GM23338 (cell line): ENCODE measurements around the gene IRX5. TPM values are rescaled to one million over a fixed set of nuclear protein-coding genes. Genes with fewer than 3 reads are reported as not detected.

Experiments used
- ATAC-seq: fragments of 200-7000 bp; cut with Tn5 transposase; 3 replicates; pipeline ENCODE4 v1.9.1; 2020
- DNase-seq: peaks from one replicate; pipeline ENCODE4 v3.0.0-alpha.2; 2015; ENCODE audit warnings: low spot score
- H2AFZ ChIP-seq: fragments of 200-600 bp; sonication (generic); 2 replicates; pipeline ENCODE4 v1.8.0; 2016; ENCODE audit warnings: antibody characterized with exemption, mild to moderate bottlenecking, moderate library complexity
- H3F3A ChIP-seq: fragments of 200-600 bp; sonication (generic); replicated peaks from 2 replicates; pipeline ENCODE4 v1.8.0; 2017; ENCODE audit warnings: antibody characterized with exemption, mixed run types, low read depth
- H3K27ac ChIP-seq: fragments of 200-600 bp; sonication (generic); 2 replicates; pipeline ENCODE4 v1.6.1; 2016; ENCODE audit warnings: low read depth
- H3K27me3 ChIP-seq: fragments of 200-600 bp; sonication (generic); 2 replicates; pipeline ENCODE4 v1.8.0; 2016; ENCODE audit warnings: mild to moderate bottlenecking, mixed run types, moderate library complexity; ENCODE audit not compliant: insufficient read depth
- H3K36me3 ChIP-seq: fragments of 200-600 bp; sonication (generic); 2 replicates; pipeline ENCODE4 v1.8.0; 2016; ENCODE audit warnings: mild to moderate bottlenecking; ENCODE audit not compliant: insufficient read depth
- H3K4me1 ChIP-seq: fragments of 200-600 bp; sonication (generic); 2 replicates; pipeline ENCODE4 v1.8.0; 2016; ENCODE audit warnings: mild to moderate bottlenecking, moderate library complexity; ENCODE audit not compliant: insufficient read depth
- H3K4me2 ChIP-seq: fragments of 200-600 bp; sonication (generic); 2 replicates; pipeline ENCODE4 v1.7.1; 2017; ENCODE audit warnings: mixed run types
- H3K4me3 ChIP-seq: fragments of 200-600 bp; sonication (generic); 2 replicates; pipeline ENCODE4 v1.6.1; 2016; ENCODE audit warnings: mixed run types
- H3K79me2 ChIP-seq: fragments of 200-600 bp; sonication (generic); replicated peaks from 2 replicates; pipeline ENCODE4 v1.8.0; 2017; ENCODE audit warnings: mild to moderate bottlenecking; ENCODE audit not compliant: insufficient read depth
- H3K9me2 ChIP-seq: fragments of 200-600 bp; sonication (generic); 2 replicates; pipeline ENCODE4 v1.8.0; 2017; ENCODE audit not compliant: insufficient read depth
- H4K20me1 ChIP-seq: fragments of 200-600 bp; sonication (generic); replicated peaks from 2 replicates; pipeline ENCODE4 v1.8.0; 2017; ENCODE audit warnings: mild to moderate bottlenecking; ENCODE audit not compliant: insufficient read depth
- H3K27ac Mint-ChIP-seq: 2 replicates; pipeline ENCODE4 v1.8.0; 2020; ENCODE audit warnings: inconsistent platforms, mild to moderate bottlenecking, moderate library complexity, mixed read lengths
- H3K27me3 Mint-ChIP-seq: 3 replicates; pipeline ENCODE4 v1.8.0; 2022; ENCODE audit warnings: low read depth, mild to moderate bottlenecking, moderate library complexity, mixed read lengths, inconsistent platforms; ENCODE audit not compliant: insufficient read depth, poor library complexity
- H3K36me3 Mint-ChIP-seq: 3 replicates; pipeline ENCODE4 v1.8.0; 2021; ENCODE audit warnings: low read depth, mild to moderate bottlenecking, inconsistent platforms, moderate library complexity, mixed read lengths
- H3K4me1 Mint-ChIP-seq: 3 replicates; pipeline ENCODE4 v1.8.0; 2020; ENCODE audit warnings: mild to moderate bottlenecking, inconsistent platforms, mixed read lengths
- H3K4me3 Mint-ChIP-seq: 3 replicates; pipeline ENCODE4 v1.8.0; 2021; ENCODE audit warnings: moderate library complexity, mild to moderate bottlenecking, inconsistent platforms, mixed read lengths
- H3K9me3 Mint-ChIP-seq: 3 replicates; pipeline ENCODE4 v1.8.0; 2020; ENCODE audit warnings: moderate library complexity, mild to moderate bottlenecking, inconsistent platforms, mixed read lengths
- CREB1 ChIP-seq: fragments of 250-450 bp; sonication (Bioruptor Pico); IDR thresholded peaks from 2 replicates; pipeline ENCODE4 v1.5.0; 2020; ENCODE audit warnings: low read depth, mild to moderate bottlenecking, moderate library complexity
- EZH2 ChIP-seq: fragments of 200-600 bp; sonication (generic); IDR thresholded peaks from one replicate; pipeline ENCODE4 v1.8.0; 2017; ENCODE audit warnings: antibody characterized with exemption, mild to moderate bottlenecking, low read depth; ENCODE audit not compliant: unreplicated experiment
- EZH2phosphoT487 ChIP-seq: fragments of 200-600 bp; sonication (generic); IDR thresholded peaks from one replicate; pipeline ENCODE4 v1.8.1; 2018; ENCODE audit warnings: antibody characterized with exemption; ENCODE audit not compliant: unreplicated experiment
- JUNB ChIP-seq: IDR thresholded peaks from one replicate; pipeline ENCODE4 v1.6.1; 2016; ENCODE audit warnings: antibody characterized with exemption; ENCODE audit not compliant: unreplicated experiment
- ZNF114 ChIP-seq: fragments of 250-450 bp; sonication (Bioruptor Pico); IDR thresholded peaks from 2 replicates; pipeline ENCODE4 v1.5.0; 2020; ENCODE audit warnings: mild to moderate bottlenecking, moderate library complexity
- polyA plus RNA-seq: library from polyadenylated mRNA; unstranded; fragments of >200 nt; fragmentation: Nextera tagmentation; extraction: Ambion mirVana; gene quantifications from 2 replicates; pipeline ENCODE4 v1.2.1, GENCODE V29; 2016
- total RNA-seq: library from RNA; depleted of rRNA; stranded (reverse); fragments of >200 nt; shearing (Covaris generic); gene quantifications from 2 replicates; pipeline ENCODE4 v1.2.3, GENCODE V29; 2014
- TF ChIP-seq, protein P1 (sequence below), 2 experiments: fragments of 200-600 bp in 1 of 2; sonication (generic) in 1 of 2; conservative IDR thresholded peaks; 2 replicates each; pipeline versions ENCODE4 v1.5.1 to v1.6.1; 2016 to 2017; ENCODE audit warnings: antibody characterized with exemption in 2 of 2, low read depth in 2 of 2, mild to moderate bottlenecking in 2 of 2, moderate library complexity in 1 of 2

IRX5 gene
- total and polyA plus RNA-seq, 2 experiments from 2014 or later = 0.07 to 0.39 TPM

DNA sequence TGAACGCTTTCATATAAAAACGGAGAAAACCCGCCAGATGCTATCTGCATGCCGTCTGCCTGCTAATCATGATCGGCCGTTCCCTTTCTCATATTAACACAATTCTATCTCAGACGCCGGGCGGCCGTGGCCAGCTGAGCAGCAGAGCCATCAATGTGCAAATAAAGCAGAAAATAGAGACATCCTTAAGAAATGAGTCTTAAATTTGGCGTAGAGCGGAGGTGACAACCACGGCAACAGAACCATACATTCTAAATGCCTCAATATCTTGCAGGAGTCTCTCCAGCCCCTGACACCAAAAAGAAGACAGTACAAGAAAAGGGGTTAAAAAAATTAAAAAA is 2.7 kb upstream of the IRX5 start:
- Mint-ChIP-seq H3K27me3 (peaks cover 61% of the 10 kb centered on the region), H3K36me3 (no peaks in the 10 kb centered on the region; the same call in 2 of the 3 replicates), H3K27ac (no peak overlapping the region), H3K4me1 (peaks cover 28% of the 10 kb centered on the region), H3K9me3 (no peaks in the 10 kb centered on the region; the same call in 2 of the 3 replicates), H3K4me3 (peak overlapping the region; percentile 87)
- H4K20me1 ChIP-seq = peaks cover 11% of the 10 kb centered on the region; the same call in 1 of the 2 replicates
- peak overlapping the region; percentile 80 for H3K4me2 ChIP-seq
- no peak for ATAC-seq
- peak; percentile 30 for DNase-seq
- H3K27ac ChIP-seq = no peak overlapping the region
- H3K9me2 ChIP-seq = no peaks in the 10 kb centered on the region
- H3F3A ChIP-seq = peaks cover 13% of the 10 kb centered on the region; the same call in 1 of the 2 replicates
- TF ChIP-seq ZNF114 (CRISPR knock-in tag) = no peak
- peak; percentile 54 for TF ChIP-seq EZH2
- TF ChIP-seq JUNB = no peak
- H3K36me3 ChIP-seq = no peaks in the 10 kb centered on the region
- peak overlapping the region; percentile 77; the same call in 1 of the 2 replicates for H2AFZ ChIP-seq
- peaks cover 77% of the 10 kb centered on the region for H3K27me3 ChIP-seq
- H3K79me2 ChIP-seq = peaks cover 3% of the 10 kb centered on the region; the same call in 1 of the 2 replicates
- H3K4me3 ChIP-seq = peak overlapping the region; percentile 65
- peaks cover 22% of the 10 kb centered on the region for H3K4me1 ChIP-seq

GRCh38 chr16:54928411-54929089 is 2.1 kb upstream of the IRX5 start:
- Histone ChIP-seq H3K27ac (no peak overlapping the region), H4K20me1 (peaks cover 11% of the 10 kb centered on the region; the same call in 1 of the 2 replicates), H3K4me1 (peaks cover 23% of the 10 kb centered on the region), H3K36me3 (no peaks in the 10 kb centered on the region), H2AFZ (no peak overlapping the region), H3K79me2 (peaks cover 3% of the 10 kb centered on the region; the same call in 1 of the 2 replicates), H3F3A (peaks cover 13% of the 10 kb centered on the region; the same call in 1 of the 2 replicates), H3K27me3 (peaks cover 83% of the 10 kb centered on the region), H3K9me2 (no peaks in the 10 kb centered on the region), H3K4me2 (peak overlapping the region; percentile 68; the same call in 1 of the 2 replicates), H3K4me3 (peak overlapping the region; percentile 65; the same call in 1 of the 2 replicates)
- DNase-seq (peak; percentile 15), ATAC-seq (no peak)
- Mint-ChIP-seq H3K27me3 (peaks cover 65% of the 10 kb centered on the region), H3K4me3 (peak overlapping the region; percentile 87), H3K36me3 (no peaks in the 10 kb centered on the region; the same call in 2 of the 3 replicates), H3K27ac (no peak overlapping the region), H3K9me3 (no peaks in the 10 kb centered on the region; the same call in 2 of the 3 replicates), H3K4me1 (peaks cover 29% of the 10 kb centered on the region)
- TF ChIP-seq EZH2 (no peak), CREB1 (no peak), EZH2phosphoT487 (no peak), JUNB (no peak)
- TF ChIP-seq, protein P1, sequence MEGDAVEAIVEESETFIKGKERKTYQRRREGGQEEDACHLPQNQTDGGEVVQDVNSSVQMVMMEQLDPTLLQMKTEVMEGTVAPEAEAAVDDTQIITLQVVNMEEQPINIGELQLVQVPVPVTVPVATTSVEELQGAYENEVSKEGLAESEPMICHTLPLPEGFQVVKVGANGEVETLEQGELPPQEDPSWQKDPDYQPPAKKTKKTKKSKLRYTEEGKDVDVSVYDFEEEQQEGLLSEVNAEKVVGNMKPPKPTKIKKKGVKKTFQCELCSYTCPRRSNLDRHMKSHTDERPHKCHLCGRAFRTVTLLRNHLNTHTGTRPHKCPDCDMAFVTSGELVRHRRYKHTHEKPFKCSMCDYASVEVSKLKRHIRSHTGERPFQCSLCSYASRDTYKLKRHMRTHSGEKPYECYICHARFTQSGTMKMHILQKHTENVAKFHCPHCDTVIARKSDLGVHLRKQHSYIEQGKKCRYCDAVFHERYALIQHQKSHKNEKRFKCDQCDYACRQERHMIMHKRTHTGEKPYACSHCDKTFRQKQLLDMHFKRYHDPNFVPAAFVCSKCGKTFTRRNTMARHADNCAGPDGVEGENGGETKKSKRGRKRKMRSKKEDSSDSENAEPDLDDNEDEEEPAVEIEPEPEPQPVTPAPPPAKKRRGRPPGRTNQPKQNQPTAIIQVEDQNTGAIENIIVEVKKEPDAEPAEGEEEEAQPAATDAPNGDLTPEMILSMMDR (conservative IDR thresholded peaks at IDR 0.05; ENCODE audit: low read depth in 2 of 2) = 0 out of 4 replicates have a peak, but pooled peaks of 1 of the 2 experiments have one; percentile 5
